Thyroid gland (tissue), 4 donors: ENCODE measurements around the gene MYEOV.

Experiments
- CTCF ChIP-seq, 6 experiments: fragments of 200-600 bp in 3 of 6; fragments of 450-650 bp in 3 of 6; sonication (generic) in 3 of 6; IDR thresholded peaks; one replicate each; pipeline ENCODE4 v1.5.1; 2016 to 2019; ENCODE audit warnings: antibody characterized with exemption in 6 of 6, mild to moderate bottlenecking in 2 of 6, inconsistent platforms in 1 of 6, moderate library complexity in 1 of 6
- POLR2A ChIP-seq, 2 donors: fragments of 450-650 bp; IDR thresholded peaks; one replicate each; pipeline ENCODE4 v1.6.1; 2017; ENCODE audit warnings: antibody characterized with exemption in 2 of 2, mild to moderate bottlenecking in 2 of 2, moderate library complexity in 1 of 2

- TF ChIP-seq POLR2A (IDR thresholded peaks at IDR 0.05) (no peak), CTCF (IDR thresholded peaks at IDR 0.05) (no peak)
These were observed 5.1 kb upstream of the MYEOV start for GRCh38 chr11:69288883-69289242.
